NCI-H2196 (cell line): ENCODE results near the gene LRRK1.

Source experiments
- DNase-seq: peaks from one replicate; lab custom pipeline; 2025; ENCODE audit not compliant: unreplicated experiment; lab: John Stamatoyannopoulos, UW

The LRRK1 gene

GRCh38 chr15:101037090-101037830 is 118.1 kb downstream of the LRRK1 start:
- DNase-seq: no peak

GRCh38 chr15:101038327-101039003 is 119.3 kb downstream of the LRRK1 start:
- DNase-seq: no peak

- no peak for DNase-seq
Measured at GRCh38 chr15:101039461-101039860, 120.3 kb downstream of the LRRK1 start.

- no peak for DNase-seq
Measured at GRCh38 chr15:101042320-101042719, 123.2 kb downstream of the LRRK1 start.

- DNase-seq: no peak
Measured at GRCh38 chr15:101043011-101043410, 123.9 kb downstream of the LRRK1 start.

- DNase-seq: no peak
Measured at GRCh38 chr15:101043911-101044624, 124.9 kb downstream of the LRRK1 start.

GRCh38 chr15:101044625-101045235 is 125.6 kb downstream of the LRRK1 start:
- DNase-seq: no peak

GRCh38 chr15:101045236-101045646 is 126.1 kb downstream of the LRRK1 start:
- no peak for DNase-seq

- no peak for DNase-seq
Measured at GRCh38 chr15:101045835-101046691, 126.9 kb downstream of the LRRK1 start.

- no peak for DNase-seq
Measured at GRCh38 chr15:101046826-101047225, 127.7 kb downstream of the LRRK1 start.

- DNase-seq: no peak
Measured at GRCh38 chr15:101047301-101047781, 128.2 kb downstream of the LRRK1 start.

- no peak for DNase-seq
Measured at GRCh38 chr15:101048176-101048575, 129.0 kb downstream of the LRRK1 start.

- DNase-seq: no peak
Measured at GRCh38 chr15:101048581-101049030, 129.4 kb downstream of the LRRK1 start.

GRCh38 chr15:101049282-101049681 is 130.1 kb downstream of the LRRK1 start:
- no peak for DNase-seq

GRCh38 chr15:101049856-101050622 is 130.9 kb downstream of the LRRK1 start:
- DNase-seq: no peak

GRCh38 chr15:101050623-101051290 is 131.6 kb downstream of the LRRK1 start:
- no peak for DNase-seq

- DNase-seq: no peak
Measured at GRCh38 chr15:101051291-101052030, 132.3 kb downstream of the LRRK1 start.

- DNase-seq: no peak
Measured at GRCh38 chr15:101052031-101052620, 133.0 kb downstream of the LRRK1 start.
